Caco-2 (cell line): Measurements from ENCODE around the gene NAV1. TPM values are rescaled to one million over a fixed set of nuclear protein-coding genes. Genes with fewer than 3 reads are reported as not detected.

ENCODE experiments used
- BruUV-seq: library from RNA; stranded (reverse); fragments of 400-500 nt; replicated peaks from 2 replicates; lab custom pipeline; 2021; lab: Mats Ljungman, UMichigan
- CTCF ChIA-PET: fragments of 300-600 bp; sonication (Branson Sonifier 250); formaldehyde crosslinking; loops from one replicate; lab custom pipeline; 2022; ENCODE audit warnings: antibody characterized with exemption; lab: Charles Lee
- POLR2A ChIA-PET: fragments of 300-600 bp; sonication (Branson Sonifier 250); formaldehyde crosslinking; loops from one replicate; lab custom pipeline; 2022; ENCODE audit warnings: antibody characterized with exemption; lab: Charles Lee
- DNase-seq, 2 experiments: peaks; one replicate each; pipeline versions ENCODE4 v3.0.0 to v3.0.0-alpha.2; 2020 to 2022
- H3K27me3 ChIP-seq: replicated peaks from 2 replicates; pipeline ENCODE4 v1.6.0; 2011; ENCODE audit warnings: low read length; ENCODE audit not compliant: control insufficient read depth, insufficient read depth
- H3K36me3 ChIP-seq: 2 replicates; pipeline ENCODE4 v1.5.1; 2011; ENCODE audit warnings: low read length; ENCODE audit not compliant: control insufficient read depth, insufficient read depth
- H3K4me1 ChIP-seq: fragments of 250-450 bp; sonication (Bioruptor Pico); 2 replicates; pipeline ENCODE4 v1.5.1; 2020; ENCODE audit warnings: mild to moderate bottlenecking
- H3K4me3 ChIP-seq: 2 replicates; pipeline ENCODE4 v1.5.1; 2011; ENCODE audit warnings: low read depth, mild to moderate bottlenecking, control low read depth, low read length
- H3K9me3 ChIP-seq: fragments of 250-450 bp; sonication (Bioruptor Pico); 2 replicates; pipeline ENCODE4 v1.5.1; 2020; ENCODE audit warnings: mild to moderate bottlenecking, moderate library complexity
- H3K27ac Mint-ChIP-seq: one replicate; pipeline ENCODE4 v1.8.0; 2022; ENCODE audit warnings: mixed read lengths; ENCODE audit not compliant: unreplicated experiment
- H3K27me3 Mint-ChIP-seq: one replicate; pipeline ENCODE4 v1.8.0; 2022; ENCODE audit warnings: mixed read lengths; ENCODE audit not compliant: insufficient read depth, unreplicated experiment
- H3K36me3 Mint-ChIP-seq: one replicate; pipeline ENCODE4 v1.8.0; 2022; ENCODE audit warnings: mild to moderate bottlenecking, mixed read lengths; ENCODE audit not compliant: insufficient read depth, unreplicated experiment
- H3K4me1 Mint-ChIP-seq: one replicate; pipeline ENCODE4 v1.8.0; 2022; ENCODE audit warnings: low read depth, mixed read lengths; ENCODE audit not compliant: unreplicated experiment
- H3K4me3 Mint-ChIP-seq: one replicate; pipeline ENCODE4 v1.8.0; 2022; ENCODE audit warnings: mild to moderate bottlenecking, moderate library complexity, mixed read lengths; ENCODE audit not compliant: unreplicated experiment
- H3K9me3 Mint-ChIP-seq: one replicate; pipeline ENCODE4 v1.8.0; 2022; ENCODE audit warnings: mixed read lengths; ENCODE audit not compliant: unreplicated experiment
- intact Hi-C: fragments of 100-400 bp; cut with micrococcal nuclease; formaldehyde crosslinking; loops from one replicate; pipeline ENCODE4 v1.10.0; 2022; ENCODE audit not compliant: unreplicated experiment
- total RNA-seq: library from RNA; stranded (reverse); gene quantifications from 2 replicates; pipeline ENCODE4 v1.2.3, GENCODE V29; 2022
- TF ChIP-seq, protein P1 (sequence below), 2 experiments: fragments of 200-600 bp in 1 of 2; IDR thresholded peaks; 1 replicate in 1 of 2; 2 replicates in 1 of 2; pipeline versions ENCODE4 v1.5.1 to v1.8.0; 2011 to 2022; ENCODE audit warnings: antibody characterized with exemption in 1 of 2, control low read depth in 1 of 2, inconsistent platforms in 1 of 2, low read depth in 1 of 2, low read length in 1 of 2, mild to moderate bottlenecking in 1 of 2, moderate library complexity in 1 of 2; ENCODE audit not compliant: insufficient read depth in 1 of 2, severe bottlenecking in 1 of 2, unreplicated experiment in 1 of 2

NAV1 gene
- total RNA-seq, 1 experiment from 2014 or later, result 2.0 TPM

DNA sequence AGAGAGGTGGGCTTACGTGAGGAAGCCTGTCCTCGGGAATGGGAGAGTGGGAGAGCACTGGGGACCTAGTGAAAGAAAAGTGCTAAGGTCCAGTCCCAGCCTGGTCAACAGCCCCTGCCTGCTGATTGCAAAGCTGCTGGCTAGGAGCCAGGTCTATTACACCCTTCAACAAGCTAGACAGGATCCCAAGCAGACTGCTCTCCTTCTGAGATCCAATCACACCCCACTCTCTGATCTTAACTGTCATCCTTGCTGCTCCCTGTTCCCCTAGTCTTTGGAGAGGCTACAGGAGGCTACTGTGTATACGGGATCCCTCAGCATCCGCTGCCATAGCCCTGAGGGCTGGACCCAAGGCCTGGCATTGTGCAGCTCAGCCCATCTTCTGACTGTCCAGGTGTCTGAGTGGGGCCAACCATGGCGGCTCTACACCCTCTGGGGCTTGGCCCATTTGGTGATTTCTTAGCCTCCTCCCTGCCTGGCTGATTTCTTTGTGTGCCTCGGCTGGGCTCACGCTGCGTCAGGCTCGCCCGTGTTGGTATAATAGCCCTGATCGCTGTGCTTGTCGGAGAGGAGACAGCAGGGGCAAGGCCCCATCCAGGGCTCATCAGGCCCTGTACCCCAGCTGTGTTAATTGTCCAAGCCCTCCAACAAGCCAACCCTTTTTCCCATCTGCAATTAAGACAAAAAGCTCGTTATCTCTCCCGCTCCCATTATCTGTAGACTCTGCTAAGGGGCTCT is 43.9 kb downstream of the NAV1 start:
- H3K27me3 ChIP-seq, result no peaks in the 10 kb centered on the region; the same call in 1 of the 2 replicates
- no peak overlapping the region for H3K4me3 ChIP-seq
- Mint-ChIP-seq H3K36me3 (peaks cover 4% of the 10 kb centered on the region), H3K9me3 (no peaks in the 10 kb centered on the region), H3K27me3 (peaks cover 35% of the 10 kb centered on the region), H3K27ac (no peak overlapping the region), H3K4me1 (no peaks in the 10 kb centered on the region), H3K4me3 (no peak overlapping the region)
- H3K36me3 ChIP-seq, result no peaks in the 10 kb centered on the region
- CTCF ChIA-PET, result interaction anchor here (0.5 kb wide), 1 partner anchor 70 kb away, joined by 3 read pairs; no protein-coding TSS in a partner anchor
- POLR2A ChIA-PET, result interaction anchor here (0.6 kb wide), 1 partner anchor 199 kb away, joined by 3 read pairs; no protein-coding TSS in a partner anchor
- no peaks in the 10 kb centered on the region for H3K4me1 ChIP-seq
- DNase-seq, result no peak
- no TSS peak for BruUV-seq
- TF ChIP-seq, protein P1, sequence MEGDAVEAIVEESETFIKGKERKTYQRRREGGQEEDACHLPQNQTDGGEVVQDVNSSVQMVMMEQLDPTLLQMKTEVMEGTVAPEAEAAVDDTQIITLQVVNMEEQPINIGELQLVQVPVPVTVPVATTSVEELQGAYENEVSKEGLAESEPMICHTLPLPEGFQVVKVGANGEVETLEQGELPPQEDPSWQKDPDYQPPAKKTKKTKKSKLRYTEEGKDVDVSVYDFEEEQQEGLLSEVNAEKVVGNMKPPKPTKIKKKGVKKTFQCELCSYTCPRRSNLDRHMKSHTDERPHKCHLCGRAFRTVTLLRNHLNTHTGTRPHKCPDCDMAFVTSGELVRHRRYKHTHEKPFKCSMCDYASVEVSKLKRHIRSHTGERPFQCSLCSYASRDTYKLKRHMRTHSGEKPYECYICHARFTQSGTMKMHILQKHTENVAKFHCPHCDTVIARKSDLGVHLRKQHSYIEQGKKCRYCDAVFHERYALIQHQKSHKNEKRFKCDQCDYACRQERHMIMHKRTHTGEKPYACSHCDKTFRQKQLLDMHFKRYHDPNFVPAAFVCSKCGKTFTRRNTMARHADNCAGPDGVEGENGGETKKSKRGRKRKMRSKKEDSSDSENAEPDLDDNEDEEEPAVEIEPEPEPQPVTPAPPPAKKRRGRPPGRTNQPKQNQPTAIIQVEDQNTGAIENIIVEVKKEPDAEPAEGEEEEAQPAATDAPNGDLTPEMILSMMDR (IDR thresholded peaks at IDR 0.05; ENCODE audit: insufficient read depth in 1 of 2, low read depth in 1 of 2, low read length in 1 of 2, severe bottlenecking in 1 of 2, unreplicated experiment in 1 of 2), result no peak
- intact Hi-C loops, result no loop called here
- no peaks in the 10 kb centered on the region for H3K9me3 ChIP-seq

DNA sequence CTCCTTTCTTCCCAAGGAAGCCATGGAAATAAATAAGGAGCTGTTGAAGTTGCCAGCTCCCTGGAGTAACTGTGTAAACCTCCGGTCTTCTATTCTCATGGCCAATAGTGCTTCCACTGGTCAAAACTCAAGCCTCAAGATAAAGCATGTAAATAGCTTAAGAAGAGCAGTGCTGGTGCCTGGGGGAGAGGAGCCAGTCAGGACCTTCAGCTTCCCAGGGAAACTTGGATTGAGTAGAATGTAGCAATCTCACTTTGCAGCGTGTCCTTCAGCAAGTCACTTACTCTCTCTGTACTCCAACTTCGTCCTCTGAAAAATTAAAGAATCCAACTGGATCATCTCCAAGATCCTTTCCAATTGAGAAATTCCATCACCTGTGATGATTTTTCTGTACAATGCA is 44.7 kb downstream of the NAV1 start:
- Histone ChIP-seq H3K4me3 (no peak overlapping the region), H3K4me1 (no peaks in the 10 kb centered on the region), H3K9me3 (no peaks in the 10 kb centered on the region), H3K36me3 (no peaks in the 10 kb centered on the region), H3K27me3 (no peaks in the 10 kb centered on the region; the same call in none of the 2 replicates)
- POLR2A ChIA-PET, result no interaction called here
- peaks cover 33% of the 10 kb centered on the region for H3K27me3 Mint-ChIP-seq
- TF ChIP-seq, protein P1 (IDR thresholded peaks at IDR 0.05; ENCODE audit: insufficient read depth in 1 of 2, low read depth in 1 of 2, low read length in 1 of 2, severe bottlenecking in 1 of 2, unreplicated experiment in 1 of 2), result no peak
- H3K9me3 Mint-ChIP-seq, result no peaks in the 10 kb centered on the region
- H3K4me1 Mint-ChIP-seq, result no peaks in the 10 kb centered on the region
- CTCF ChIA-PET, result no interaction called here
- BruUV-seq, result no TSS peak
- H3K27ac Mint-ChIP-seq, result no peak overlapping the region
- no peak for DNase-seq
- H3K36me3 Mint-ChIP-seq, result no peaks in the 10 kb centered on the region
- intact Hi-C loops, result no loop called here
- H3K4me3 Mint-ChIP-seq, result no peak overlapping the region

DNA sequence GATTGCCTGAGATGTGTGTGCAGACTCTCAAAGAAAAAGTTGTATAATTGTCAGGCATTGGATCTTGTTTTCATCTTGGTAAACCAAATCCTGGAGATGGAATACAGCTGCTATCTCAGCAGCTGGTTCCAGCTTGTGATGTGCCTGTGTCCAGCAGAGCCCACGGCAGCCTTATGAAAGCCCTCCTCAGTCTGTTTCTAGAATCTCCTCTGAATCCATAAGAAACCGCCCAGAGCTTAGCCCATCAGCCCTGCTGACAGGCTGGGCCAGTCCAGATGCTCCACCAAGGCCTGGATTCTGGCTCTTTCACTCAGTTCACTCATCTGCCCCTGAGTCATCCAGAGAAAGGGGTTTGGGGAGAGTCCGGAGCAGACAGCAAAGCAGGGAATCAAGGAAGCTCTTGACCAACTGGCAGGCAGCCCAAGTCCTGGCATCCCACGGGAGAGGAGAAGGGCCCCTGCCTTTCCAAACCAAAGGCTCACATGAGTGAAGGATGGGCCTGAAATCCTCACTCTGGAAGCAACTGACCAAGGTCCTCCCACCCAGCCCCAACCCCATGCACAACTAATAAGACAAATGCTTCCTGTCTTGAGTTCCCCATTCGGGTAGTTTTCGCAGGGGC is 45.7 kb downstream of the NAV1 start:
- intact Hi-C loops, result no loop called here
- DNase-seq, result no peak
- ChIA-PET CTCF (no interaction called here), POLR2A (no interaction called here)
- Mint-ChIP-seq H3K4me1 (no peaks in the 10 kb centered on the region), H3K4me3 (no peak overlapping the region), H3K27ac (no peak overlapping the region), H3K36me3 (no peaks in the 10 kb centered on the region), H3K9me3 (no peaks in the 10 kb centered on the region), H3K27me3 (peaks cover 32% of the 10 kb centered on the region)
- no peaks in the 10 kb centered on the region for H3K9me3 ChIP-seq
- H3K36me3 ChIP-seq, result no peaks in the 10 kb centered on the region
- H3K27me3 ChIP-seq, result no peaks in the 10 kb centered on the region; the same call in none of the 2 replicates
- BruUV-seq, result no TSS peak
- no peaks in the 10 kb centered on the region for H3K4me1 ChIP-seq
- TF ChIP-seq, protein P1 (IDR thresholded peaks at IDR 0.05; ENCODE audit: insufficient read depth in 1 of 2, low read depth in 1 of 2, low read length in 1 of 2, severe bottlenecking in 1 of 2, unreplicated experiment in 1 of 2), result no peak
- H3K4me3 ChIP-seq, result no peak overlapping the region
